ENCODE measurements around the gene RNF212. TPM values are rescaled to one million over a fixed set of nuclear protein-coding genes. Genes with fewer than 3 reads are reported as not detected.
A peak's percentile ranks its signal among the peaks of the same experiment; 100 is the strongest.

RNF212 gene
- total and polyA plus RNA-seq, 2 donors (not counting 3 experiments of a cell fraction or from before 2014, with no cell fraction given) = 2.3 to 2.8 TPM

DNA sequence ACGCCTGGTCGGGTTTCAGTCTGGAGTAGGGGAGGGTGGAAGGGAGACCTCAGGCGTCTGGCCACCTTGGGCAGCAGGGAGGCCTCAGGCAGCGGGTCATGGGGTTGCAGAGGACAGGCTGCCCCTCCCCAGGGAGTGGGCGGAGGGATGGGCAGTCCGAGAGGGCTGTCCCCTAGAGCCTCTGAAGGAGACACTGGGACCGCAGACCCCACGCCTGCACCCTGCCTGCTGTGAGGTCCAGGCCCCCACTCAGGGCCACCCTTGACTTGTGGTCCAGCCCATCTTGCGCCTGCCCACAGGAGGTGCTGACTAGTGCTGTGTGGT lies 85.5 kb downstream of the RNF212 start:
- Histone ChIP-seq H3K79me2 (ENCODE audit: control insufficient read depth, insufficient read depth, low read length) (no peaks in the 10 kb centered on the region), H4K20me1 (replicated peaks; ENCODE audit: control insufficient read depth, extremely low read depth, insufficient read depth, low read length) (no peaks in the 10 kb centered on the region), H3K36me3 (ENCODE audit: control insufficient read depth in 2 of 2, extremely low read depth in 1 of 2, insufficient read depth in 2 of 2, low read length in 2 of 2) (peaks cover 0 to 15% of the 10 kb centered on the region in 2 experiments), H3K4me2 (ENCODE audit: insufficient read depth, low read length) (no peak overlapping the region), H3K4me3 (replicated peaks in 1 of 3; ENCODE audit: insufficient read depth in 1 of 3, low read depth in 1 of 3, low read length in 3 of 3) (no peak overlapping the region), H3K9me1 (replicated peaks; ENCODE audit: control insufficient read depth, extremely low read depth, insufficient read depth, low read length) (no peaks in the 10 kb centered on the region), H3K27me3 (ENCODE audit: control insufficient read depth in 2 of 2, insufficient read depth in 2 of 2, low read length in 2 of 2) (no peaks in the 10 kb centered on the region), H2AFZ (ENCODE audit: low read depth, low read length) (no peak overlapping the region), H3K9me3 (replicated peaks; ENCODE audit: control insufficient read depth, insufficient read depth, low read length) (no peaks in the 10 kb centered on the region), H3K4me1 (ENCODE audit: control insufficient read depth, extremely low read depth, insufficient read depth, low read length) (no peaks in the 10 kb centered on the region), H3K9ac (replicated peaks; ENCODE audit: extremely low read depth, insufficient read depth, low read length) (no peak overlapping the region), H3K27ac (ENCODE audit: insufficient read depth, low read depth, low read length) (no peak overlapping the region)
- BruUV-seq (replicated peaks) = no TSS peak
- FAIRE-seq (no peak), DNase-seq (ENCODE audit: low read depth, low spot score) (no peak)
- intact Hi-C loops (cut with micrococcal nuclease) = no loop called here
- TF ChIP-seq, protein P1, sequence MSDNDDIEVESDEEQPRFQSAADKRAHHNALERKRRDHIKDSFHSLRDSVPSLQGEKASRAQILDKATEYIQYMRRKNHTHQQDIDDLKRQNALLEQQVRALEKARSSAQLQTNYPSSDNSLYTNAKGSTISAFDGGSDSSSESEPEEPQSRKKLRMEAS (IDR thresholded peaks at IDR 0.05; ENCODE audit: insufficient read depth, insufficient read length) = no peak
- TF ChIP-seq EZH2 (IDR thresholded peaks at IDR 0.05; ENCODE audit: borderline replicate concordance, low read depth, low read length, severe bottlenecking) (no peak), POLR2AphosphoS5 (IDR thresholded peaks at IDR 0.05; ENCODE audit: insufficient read depth, low read depth, low read length) (peak; percentile 17), MYC (IDR thresholded peaks at IDR 0.05; ENCODE audit: low read depth, low read length) (no peak), POLR2A (IDR thresholded peaks at IDR 0.05; ENCODE audit: low read depth, low read length) (peak; percentile 17)
- CTCF ChIA-PET = no interaction called here
- POLR2A ChIA-PET = no interaction called here
- dilution Hi-C loops (cut with MboI; ENCODE audit: extremely low pct_ligation_motif_present, low sequenced_read_pairs) = no loop called here

DNA sequence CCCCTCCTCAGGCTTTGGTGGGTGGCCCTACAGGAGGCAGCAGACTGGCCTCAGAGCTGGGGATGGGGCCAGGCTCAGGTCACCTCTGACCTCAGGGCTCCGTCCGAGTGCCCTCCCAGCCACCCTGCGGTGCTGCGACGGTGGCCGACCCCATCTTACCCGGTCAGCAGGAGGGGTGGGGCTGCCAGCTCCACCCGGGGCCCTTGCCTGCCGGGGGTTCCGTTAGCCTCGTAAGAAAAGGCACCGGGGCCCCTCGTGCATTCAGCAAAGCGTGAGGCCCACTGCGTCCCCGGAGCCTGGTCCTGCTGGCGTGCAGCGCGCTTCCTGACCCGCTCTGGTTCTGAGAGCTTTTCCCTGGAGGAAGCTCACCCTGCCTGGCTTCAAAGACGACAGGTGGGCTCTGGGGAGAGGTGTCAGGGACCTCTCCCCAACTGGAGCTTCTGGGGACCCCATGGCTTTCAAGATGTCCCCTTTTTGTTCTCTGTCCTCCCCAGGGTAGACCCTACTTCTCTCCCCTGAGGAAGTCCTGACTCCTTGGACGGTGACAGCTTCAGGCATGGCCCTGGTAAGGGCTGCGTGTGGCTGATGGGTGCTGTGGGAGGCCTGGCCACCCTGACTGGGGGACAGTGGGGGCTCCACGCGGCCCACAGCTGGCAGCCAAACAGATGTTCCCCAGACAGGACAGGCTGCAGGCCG lies 86.0 kb downstream of the RNF212 start:
- Histone ChIP-seq H3K9ac (replicated peaks; ENCODE audit: extremely low read depth, insufficient read depth, low read length) (no peak overlapping the region), H3K4me2 (ENCODE audit: insufficient read depth, low read length) (no peak overlapping the region), H4K20me1 (replicated peaks; ENCODE audit: control insufficient read depth, extremely low read depth, insufficient read depth, low read length) (no peaks in the 10 kb centered on the region), H3K9me3 (replicated peaks; ENCODE audit: control insufficient read depth, insufficient read depth, low read length) (no peaks in the 10 kb centered on the region), H3K4me3 (replicated peaks in 1 of 3; ENCODE audit: insufficient read depth in 1 of 3, low read depth in 1 of 3, low read length in 3 of 3) (no peak overlapping the region), H2AFZ (ENCODE audit: low read depth, low read length) (no peak overlapping the region), H3K27ac (ENCODE audit: insufficient read depth, low read depth, low read length) (no peak overlapping the region), H3K4me1 (ENCODE audit: control insufficient read depth, extremely low read depth, insufficient read depth, low read length) (no peaks in the 10 kb centered on the region), H3K9me1 (replicated peaks; ENCODE audit: control insufficient read depth, extremely low read depth, insufficient read depth, low read length) (no peaks in the 10 kb centered on the region), H3K79me2 (ENCODE audit: control insufficient read depth, insufficient read depth, low read length) (no peaks in the 10 kb centered on the region), H3K27me3 (ENCODE audit: control insufficient read depth in 2 of 2, insufficient read depth in 2 of 2, low read length in 2 of 2) (no peaks in the 10 kb centered on the region), H3K36me3 (ENCODE audit: control insufficient read depth in 2 of 2, extremely low read depth in 1 of 2, insufficient read depth in 2 of 2, low read length in 2 of 2) (peaks cover 0 to 15% of the 10 kb centered on the region in 2 experiments)
- no peak for TF ChIP-seq JUN (IDR thresholded peaks at IDR 0.05; ENCODE audit: borderline replicate concordance, insufficient read depth, insufficient read length, low read depth)
- TF ChIP-seq POLR2AphosphoS5 (IDR thresholded peaks at IDR 0.05; ENCODE audit: insufficient read depth, low read depth, low read length) = no peak
- no peak for TF ChIP-seq MYC (IDR thresholded peaks at IDR 0.05; ENCODE audit: low read depth, low read length)
- TF ChIP-seq EZH2 (IDR thresholded peaks at IDR 0.05; ENCODE audit: borderline replicate concordance, low read depth, low read length, severe bottlenecking) = no peak
- no peak for TF ChIP-seq GATA2 (IDR thresholded peaks at IDR 0.05; ENCODE audit: insufficient read depth, insufficient read length, low read depth, low read length)
- TF ChIP-seq, protein P1 (IDR thresholded peaks at IDR 0.05; ENCODE audit: insufficient read depth, insufficient read length) = no peak
- TF ChIP-seq, protein P2, sequence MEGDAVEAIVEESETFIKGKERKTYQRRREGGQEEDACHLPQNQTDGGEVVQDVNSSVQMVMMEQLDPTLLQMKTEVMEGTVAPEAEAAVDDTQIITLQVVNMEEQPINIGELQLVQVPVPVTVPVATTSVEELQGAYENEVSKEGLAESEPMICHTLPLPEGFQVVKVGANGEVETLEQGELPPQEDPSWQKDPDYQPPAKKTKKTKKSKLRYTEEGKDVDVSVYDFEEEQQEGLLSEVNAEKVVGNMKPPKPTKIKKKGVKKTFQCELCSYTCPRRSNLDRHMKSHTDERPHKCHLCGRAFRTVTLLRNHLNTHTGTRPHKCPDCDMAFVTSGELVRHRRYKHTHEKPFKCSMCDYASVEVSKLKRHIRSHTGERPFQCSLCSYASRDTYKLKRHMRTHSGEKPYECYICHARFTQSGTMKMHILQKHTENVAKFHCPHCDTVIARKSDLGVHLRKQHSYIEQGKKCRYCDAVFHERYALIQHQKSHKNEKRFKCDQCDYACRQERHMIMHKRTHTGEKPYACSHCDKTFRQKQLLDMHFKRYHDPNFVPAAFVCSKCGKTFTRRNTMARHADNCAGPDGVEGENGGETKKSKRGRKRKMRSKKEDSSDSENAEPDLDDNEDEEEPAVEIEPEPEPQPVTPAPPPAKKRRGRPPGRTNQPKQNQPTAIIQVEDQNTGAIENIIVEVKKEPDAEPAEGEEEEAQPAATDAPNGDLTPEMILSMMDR (IDR thresholded peaks at IDR 0.05; ENCODE audit: extremely low read depth in 1 of 2, insufficient read depth in 1 of 2, low read depth in 1 of 2, low read length in 2 of 2) = no peak
- TF ChIP-seq FOS (IDR thresholded peaks at IDR 0.05; ENCODE audit: borderline replicate concordance, insufficient read depth, low read length) = no peak
- TF ChIP-seq POLR2A (IDR thresholded peaks at IDR 0.05; ENCODE audit: low read depth, low read length) = no peak
- FAIRE-seq (no peak), DNase-seq (ENCODE audit: low read depth, low spot score) (no peak)
- BruUV-seq (replicated peaks) = no TSS peak
- POLR2A ChIA-PET = no interaction called here
- intact Hi-C loops (cut with micrococcal nuclease) (no loop called here), dilution Hi-C loops (cut with MboI; ENCODE audit: extremely low pct_ligation_motif_present, low sequenced_read_pairs) (no loop called here)
- CTCF ChIA-PET = interaction anchor here (1.4 kb wide), 1 partner anchor 10 kb away, joined by 3 read pairs; no protein-coding TSS in a partner anchor
